GM04504 (cell line): ENCODE measurements around the gene ANKRD45.
"Not testable (repeated sequence)": the region's sequence is repeated elsewhere in the genome, so short reads cannot be mapped to it uniquely, and the experiment has no call there.

Experiments used
- DNase-seq: peaks from one replicate; pipeline ENCODE4 v3.0.0-alpha.2; 2012; ENCODE audit warnings: low read depth

ANKRD45 gene

GRCh38 chr1:173572201-173572873 lies 97.3 kb downstream of the ANKRD45 start:
- DNase-seq = no peak

- no peak for DNase-seq
Observed at GRCh38 chr1:173570370-173571007, 99.2 kb downstream of the ANKRD45 start.

GRCh38 chr1:173568483-173568882 lies 101.2 kb downstream of the ANKRD45 start:
- no peak for DNase-seq

- DNase-seq = not testable (repeated sequence)
Observed at GRCh38 chr1:173563846-173564245, 105.8 kb downstream of the ANKRD45 start.

- DNase-seq = no peak
Observed at GRCh38 chr1:173562813-173563212, 106.8 kb downstream of the ANKRD45 start.

- no peak for DNase-seq
Observed at GRCh38 chr1:173561263-173561662, 108.4 kb downstream of the ANKRD45 start.

- no peak for DNase-seq
Observed at GRCh38 chr1:173560285-173560880, 109.3 kb downstream of the ANKRD45 start.
